SK-N-SH (cell line): ENCODE results near the gene PPM1E. TPM values are rescaled to one million over a fixed set of nuclear protein-coding genes. Genes with fewer than 3 reads are reported as not detected.

ENCODE experiments used
- CTCF ChIA-PET: fragments of 300-600, 350-600 bp; formaldehyde crosslinking; extraction: SDS; loops from one replicate; lab custom pipeline; 2021; lab: Yijun Ruan, JAX
- POLR2A ChIA-PET: fragments of 350-600 bp; sonication (Branson Sonifier 250); formaldehyde crosslinking; extraction: SDS; loops from one replicate; lab custom pipeline; 2020; ENCODE audit warnings: antibody characterized with exemption, inconsistent platforms; lab: Yijun Ruan, JAX
- DNase-seq: peaks from one replicate; pipeline ENCODE4 v3.0.0; 2012
- H2AFZ ChIP-seq: fragments of 200-600 bp; sonication (generic); 2 replicates; pipeline ENCODE4 v1.8.1; 2016; ENCODE audit warnings: antibody characterized with exemption, mild to moderate bottlenecking, low read depth
- H3F3A ChIP-seq: fragments of 200-600 bp; sonication (generic); replicated peaks from 2 replicates; pipeline ENCODE3; 2016; ENCODE audit warnings: antibody characterized with exemption, mild to moderate bottlenecking; ENCODE audit not compliant: insufficient read depth
- H3K27ac ChIP-seq, 2 experiments: fragments of 200-500 bp in 1 of 2; fragments of 200-600 bp in 1 of 2; sonication (Bioruptor generic) in 1 of 2; sonication (generic), shearing (Covaris generic) in 1 of 2; 2 replicates each; pipeline versions ENCODE4 v1.5.1 to v1.6.1; 2014 to 2016; ENCODE audit warnings: low read depth in 2 of 2, inconsistent platforms in 1 of 2, low read length in 1 of 2, mild to moderate bottlenecking in 1 of 2, mixed read lengths in 1 of 2
- H3K27me3 ChIP-seq: fragments of 200-600 bp; sonication (generic), shearing (Covaris generic); 2 replicates; pipeline ENCODE4 v1.6.1; 2016; ENCODE audit warnings: mixed run types; ENCODE audit not compliant: insufficient read depth
- H3K36me3 ChIP-seq, 2 experiments: fragments of 200-500 bp in 1 of 2; fragments of 200-600 bp in 1 of 2; sonication (Bioruptor generic) in 1 of 2; sonication (generic) in 1 of 2; replicated peaks in 1 of 2; 2 replicates each; pipeline versions ENCODE3 to v1.5.1; 2014 to 2016; ENCODE audit warnings: low read length in 1 of 2, mild to moderate bottlenecking in 1 of 2; ENCODE audit not compliant: insufficient read depth in 2 of 2, control insufficient read depth in 1 of 2
- H3K4me1 ChIP-seq, 2 experiments: fragments of 200-500 bp in 1 of 2; fragments of 200-600 bp in 1 of 2; sonication (Bioruptor generic) in 1 of 2; sonication (generic), shearing (Covaris generic) in 1 of 2; 2 replicates each; pipeline versions ENCODE4 v1.5.1 to v1.6.1; 2014 to 2016; ENCODE audit warnings: low read depth in 1 of 2, low read length in 1 of 2, mixed run types in 1 of 2; ENCODE audit not compliant: insufficient read depth in 2 of 2, control insufficient read depth in 1 of 2
- H3K4me2 ChIP-seq: fragments of 200-600 bp; sonication (generic), shearing (Covaris generic); 2 replicates; pipeline ENCODE4 v1.6.1; 2017; ENCODE audit warnings: mixed run types
- H3K4me3 ChIP-seq, 2 experiments: fragments of 200-500 bp in 1 of 2; fragments of 200-600 bp in 1 of 2; sonication (Bioruptor generic) in 1 of 2; sonication (generic), shearing (Covaris generic) in 1 of 2; 2 replicates each; pipeline versions ENCODE4 v1.5.1 to v1.8.1; 2014 to 2016; ENCODE audit warnings: low read depth in 2 of 2, inconsistent platforms in 1 of 2, low read length in 1 of 2, mild to moderate bottlenecking in 1 of 2, mixed read lengths in 1 of 2, moderate library complexity in 1 of 2
- H3K79me2 ChIP-seq: fragments of 200-600 bp; sonication (generic); 2 replicates; pipeline ENCODE4 v1.8.1; 2017; ENCODE audit warnings: mild to moderate bottlenecking; ENCODE audit not compliant: insufficient read depth
- H3K9ac ChIP-seq: fragments of 200-600 bp; sonication (generic); 2 replicates; pipeline ENCODE4 v1.6.1; 2017; ENCODE audit warnings: mixed run types
- H3K9me2 ChIP-seq: fragments of 200-600 bp; sonication (generic); 2 replicates; pipeline ENCODE4 v1.6.1; 2017; ENCODE audit warnings: mixed run types
- H3K9me3 ChIP-seq: fragments of 200-600 bp; sonication (generic); 2 replicates; pipeline ENCODE4 v1.6.1; 2017; ENCODE audit warnings: mixed run types, mild to moderate bottlenecking, moderate library complexity
- H4K20me1 ChIP-seq: fragments of 200-600 bp; sonication (generic); 2 replicates; pipeline ENCODE4 v1.6.1; 2017; ENCODE audit warnings: mild to moderate bottlenecking, mixed run types; ENCODE audit not compliant: insufficient read depth
- CHD2 ChIP-seq: fragments of 150-350 bp; IDR thresholded peaks from 2 replicates; pipeline ENCODE4 v1.6.1; 2018; ENCODE audit warnings: low read length; ENCODE audit not compliant: partially characterized antibody
- EP300 ChIP-seq, 2 experiments: IDR thresholded peaks; 2 replicates each; pipeline versions ENCODE4 v1.4.0 to v1.6.1; 2012; ENCODE audit warnings: borderline replicate concordance in 1 of 2, low read depth in 1 of 2, low read length in 1 of 2
- EZH2phosphoT487 ChIP-seq: fragments of 200-600 bp; sonication (generic); IDR thresholded peaks from 2 replicates; pipeline ENCODE4 v1.6.1; 2017; ENCODE audit warnings: low read depth, mixed run types, mild to moderate bottlenecking, antibody characterized with exemption, moderate library complexity, borderline replicate concordance
- IRF3 ChIP-seq: fragments of 150-350 bp; IDR thresholded peaks from 2 replicates; pipeline ENCODE4 v1.6.1; 2016; ENCODE audit warnings: mild to moderate bottlenecking, low read depth, low read length
- MAX ChIP-seq: IDR thresholded peaks from 2 replicates; pipeline ENCODE4 v1.4.0; 2012; ENCODE audit warnings: low read depth
- RAD21 ChIP-seq: IDR thresholded peaks from 2 replicates; pipeline ENCODE4 v1.6.1; 2012; ENCODE audit warnings: mild to moderate bottlenecking, low read length
- RCOR1 ChIP-seq: fragments of 150-350 bp; IDR thresholded peaks from 2 replicates; pipeline ENCODE4 v1.6.1; 2017; ENCODE audit warnings: antibody characterized with exemption, low read length
- SIN3A ChIP-seq: IDR thresholded peaks from 2 replicates; pipeline ENCODE4 v1.6.1; 2012; ENCODE audit warnings: low read depth, mild to moderate bottlenecking, low read length, moderate library complexity, borderline replicate concordance
- SMC3 ChIP-seq: IDR thresholded peaks from 2 replicates; pipeline ENCODE4 v1.6.1; 2012; ENCODE audit warnings: low read depth, low read length, improper control_type of control experiment
- TCF12 ChIP-seq: IDR thresholded peaks from 2 replicates; pipeline ENCODE4 v1.4.0; 2012
- TEAD4 ChIP-seq: IDR thresholded peaks from 2 replicates; pipeline ENCODE4 v1.4.0; 2012; ENCODE audit warnings: mild to moderate bottlenecking, borderline replicate concordance; ENCODE audit not compliant: insufficient read depth
- WGBS: methylation state at CpG from one replicate; pipeline ENCODE4 v1.1.6; 2017; ENCODE audit warnings: low lambda C conversion rate; 5-methylcytosine and 5-hydroxymethylcytosine counted together
- polyA plus RNA-seq, 3 experiments: library from polyadenylated mRNA; depleted of rRNA; stranded (reverse); fragments of >200 nt; gene quantifications; 2 replicates each; pipeline ENCODE4 v1.2.3, GENCODE V29; 2012

Gene PPM1E
- polyA plus RNA-seq, 1 of the 3 experiments (the other 2 are of a cell fraction): 0.08 TPM

GRCh38 chr17:58758890-58759289, 3.2 kb downstream of the PPM1E start:
- Histone ChIP-seq H3K4me3 (no peak overlapping the region), H3K4me2 (no peak overlapping the region), H3K9me2 (no peaks in the 10 kb centered on the region), H2AFZ (no peak overlapping the region), H3K36me3 (no peaks in the 10 kb centered on the region), H3K9ac (no peak overlapping the region), H4K20me1 (no peaks in the 10 kb centered on the region), H3K9me3 (no peaks in the 10 kb centered on the region), H3K79me2 (no peaks in the 10 kb centered on the region), H3K27ac (no peak overlapping the region), H3K4me1 (peaks cover 0 to 11% of the 10 kb centered on the region in 2 experiments; a peak in 2 of 4 replicates), H3F3A (no peaks in the 10 kb centered on the region), H3K27me3 (peaks cover 24% of the 10 kb centered on the region)
- WGBS: 74% methylated on average over 7 of the region's 8 CpGs
- CTCF ChIA-PET: interaction anchor here (1.0 to 2.0 kb wide), 4 partner anchors 14 to 246 kb away, joined by 3 to 7 read pairs (median 4); no protein-coding TSS in a partner anchor
- DNase-seq: no peak
- POLR2A ChIA-PET: no interaction called here
- no peak for TF ChIP-seq MAX
- no peak for TF ChIP-seq IRF3

GRCh38 chr17:58759522-58759921, 3.9 kb downstream of the PPM1E start:
- CTCF ChIA-PET: interaction anchor here (0.6 to 1.0 kb wide), 3 partner anchors 27 to 210 kb away, joined by 3 read pairs; no protein-coding TSS in a partner anchor
- H3K4me3 ChIP-seq: no peak overlapping the region
- no peaks in the 10 kb centered on the region for H4K20me1 ChIP-seq
- no peaks in the 10 kb centered on the region for H3K9me3 ChIP-seq
- TF ChIP-seq EP300 (IDR thresholded peaks at IDR 0.05; ENCODE audit: borderline replicate concordance in 1 of 2, low read depth in 1 of 2, low read length in 1 of 2): peak in 1 of 2 experiments; percentile 31; a peak in 1 of 4 replicates
- no peak for TF ChIP-seq TEAD4
- TF ChIP-seq RAD21: peak; percentile 9; the same call in 1 of the 2 replicates
- TF ChIP-seq TCF12: peak; percentile 39; the same call in 1 of the 2 replicates
- no peak for TF ChIP-seq SIN3A
- TF ChIP-seq RCOR1: peak; percentile 46; the same call in 1 of the 2 replicates
- TF ChIP-seq EZH2phosphoT487: no peak
- TF ChIP-seq CHD2: peak; percentile 50
- no peak for TF ChIP-seq SMC3
- H3F3A ChIP-seq: no peaks in the 10 kb centered on the region
- no peaks in the 10 kb centered on the region for H3K79me2 ChIP-seq
- 0 out of 4 replicates have a peak overlapping the region, but pooled peaks of 1 of the 2 experiments have one; percentile 1 for H3K27ac ChIP-seq
- 21% methylated on average over 2 of the region's 2 CpGs for WGBS
- no peaks in the 10 kb centered on the region for H3K36me3 ChIP-seq
- no peak overlapping the region for H3K4me2 ChIP-seq
- H2AFZ ChIP-seq: no peak overlapping the region
- H3K9ac ChIP-seq: no peak overlapping the region
- H3K4me1 ChIP-seq: peaks cover 0 to 11% of the 10 kb centered on the region in 2 experiments; a peak in 2 of 4 replicates
- POLR2A ChIA-PET: no interaction called here
- peak; percentile 68 for DNase-seq
- no peaks in the 10 kb centered on the region for H3K9me2 ChIP-seq
- peaks cover 24% of the 10 kb centered on the region for H3K27me3 ChIP-seq
